OCI-LY7 (cell line): ENCODE data around the gene PCDH12.

Experiments
- EZH2phosphoT487 ChIP-seq: fragments of 200-600 bp; sonication (generic); IDR thresholded peaks from 2 replicates; pipeline ENCODE4 v1.6.1; 2018; ENCODE audit warnings: low read depth, borderline replicate concordance, mild to moderate bottlenecking, mixed run types, antibody characterized with exemption, low read length, moderate library complexity, mixed read lengths
- TF ChIP-seq, protein P1 (sequence below): fragments of 200-600 bp; sonication (generic); conservative IDR thresholded peaks from 2 replicates; pipeline ENCODE4 v1.5.1; 2014; ENCODE audit warnings: mild to moderate bottlenecking, antibody characterized with exemption, low read length, moderate library complexity, mixed read lengths

DNA sequence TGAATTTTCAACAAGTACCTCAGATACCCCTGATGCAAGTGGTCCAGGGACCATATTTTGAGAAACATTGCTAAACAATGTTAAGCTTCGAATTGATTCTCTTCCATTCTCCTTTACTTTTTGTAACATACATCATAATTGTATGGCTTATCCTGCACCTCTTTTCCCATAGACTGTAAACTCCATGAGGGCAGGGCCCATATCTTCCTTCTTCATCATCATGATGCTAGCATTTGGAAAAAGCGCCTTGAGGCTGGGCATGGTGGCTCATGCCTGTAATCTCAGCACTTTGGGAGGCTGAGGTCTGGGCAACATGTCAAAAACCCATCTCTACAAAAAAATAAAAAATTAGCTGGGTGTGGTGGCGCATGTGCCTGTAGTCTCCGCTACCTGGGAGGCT is 48.8 kb downstream of the PCDH12 start:
- TF ChIP-seq, protein P1, sequence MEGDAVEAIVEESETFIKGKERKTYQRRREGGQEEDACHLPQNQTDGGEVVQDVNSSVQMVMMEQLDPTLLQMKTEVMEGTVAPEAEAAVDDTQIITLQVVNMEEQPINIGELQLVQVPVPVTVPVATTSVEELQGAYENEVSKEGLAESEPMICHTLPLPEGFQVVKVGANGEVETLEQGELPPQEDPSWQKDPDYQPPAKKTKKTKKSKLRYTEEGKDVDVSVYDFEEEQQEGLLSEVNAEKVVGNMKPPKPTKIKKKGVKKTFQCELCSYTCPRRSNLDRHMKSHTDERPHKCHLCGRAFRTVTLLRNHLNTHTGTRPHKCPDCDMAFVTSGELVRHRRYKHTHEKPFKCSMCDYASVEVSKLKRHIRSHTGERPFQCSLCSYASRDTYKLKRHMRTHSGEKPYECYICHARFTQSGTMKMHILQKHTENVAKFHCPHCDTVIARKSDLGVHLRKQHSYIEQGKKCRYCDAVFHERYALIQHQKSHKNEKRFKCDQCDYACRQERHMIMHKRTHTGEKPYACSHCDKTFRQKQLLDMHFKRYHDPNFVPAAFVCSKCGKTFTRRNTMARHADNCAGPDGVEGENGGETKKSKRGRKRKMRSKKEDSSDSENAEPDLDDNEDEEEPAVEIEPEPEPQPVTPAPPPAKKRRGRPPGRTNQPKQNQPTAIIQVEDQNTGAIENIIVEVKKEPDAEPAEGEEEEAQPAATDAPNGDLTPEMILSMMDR = no peak
- no peak for TF ChIP-seq EZH2phosphoT487
